HepG2 (cell line): ENCODE results near the gene UBR3. TPM values are rescaled to one million over a fixed set of nuclear protein-coding genes. Genes with fewer than 3 reads are reported as not detected.

Experiments used
- ATAC-seq: fragments of 200-7000 bp; cut with Tn5 transposase; 3 replicates; pipeline ENCODE4 v1.9.1; 2020; ENCODE audit warnings: mild to moderate bottlenecking, moderate library complexity
- BruUV-seq: library from RNA; stranded (reverse); fragments of 400-500 nt; replicated peaks from 2 replicates; lab custom pipeline; 2021; lab: Mats Ljungman, UMichigan
- CTCF ChIA-PET: fragments of 300-600 bp; formaldehyde crosslinking; extraction: SDS; loops from one replicate; lab custom pipeline; 2021; ENCODE audit warnings: low total read pairs, inconsistent platforms, low intra/inter-chr PET ratio; lab: Yijun Ruan, JAX
- POLR2A ChIA-PET: fragments of 350-600 bp; sonication (Branson Sonifier 250); formaldehyde crosslinking; loops from one replicate; lab custom pipeline; 2020; ENCODE audit warnings: antibody characterized with exemption, inconsistent platforms; lab: Yijun Ruan, JAX
- DNase-seq: peaks from one replicate; pipeline ENCODE4 v3.0.0-alpha.2; 2015; ENCODE audit warnings: low spot score
- FAIRE-seq: peaks from 3 replicates; lab custom pipeline; 2011; peaks lifted over from hg19 to GRCh38; lab: Jason Lieb, UNC
- H2AFZ ChIP-seq: one replicate; pipeline ENCODE4 v1.6.1; 2011; ENCODE audit warnings: low read length, inconsistent platforms
- H3K27ac ChIP-seq: fragments of 300-600 bp; 3 replicates; pipeline ENCODE4 v1.8.0; 2011; ENCODE audit warnings: mixed run types, mild to moderate bottlenecking, mixed read lengths, low read length, inconsistent platforms; ENCODE audit not compliant: insufficient read depth; ENCODE audit errors: extremely low read length
- H3K27me3 ChIP-seq, 2 experiments: fragments of 200-600 bp in 1 of 2; 2 replicates in 1 of 2; 3 replicates in 1 of 2; pipeline versions ENCODE4 v1.6.0 to v1.8.0; 2011; ENCODE audit warnings: low read length in 2 of 2, mild to moderate bottlenecking in 2 of 2, moderate library complexity in 2 of 2, inconsistent platforms in 1 of 2; ENCODE audit not compliant: insufficient read depth in 2 of 2, control insufficient read depth in 1 of 2
- H3K36me3 ChIP-seq, 2 experiments: fragments of 200-600 bp in 1 of 2; replicated peaks in 1 of 2; 2 replicates in 1 of 2; 3 replicates in 1 of 2; pipeline versions ENCODE4 v1.5.1 to v1.8.0; 2011; ENCODE audit warnings: low read length in 2 of 2, inconsistent platforms in 1 of 2; ENCODE audit not compliant: insufficient read depth in 2 of 2, control insufficient read depth in 1 of 2
- H3K4me1 ChIP-seq: 2 replicates; pipeline ENCODE4 v1.5.1; 2012; ENCODE audit warnings: low read length, inconsistent platforms; ENCODE audit not compliant: insufficient read depth
- H3K4me2 ChIP-seq: 2 replicates; pipeline ENCODE4 v1.6.0; 2011; ENCODE audit warnings: low read depth, low read length, inconsistent platforms
- H3K4me3 ChIP-seq, 3 experiments: fragments of 200-600 bp in 1 of 3; sonication (generic), shearing (Covaris generic) in 1 of 3; replicated peaks in 1 of 3; 2 replicates each; pipeline ENCODE4 v1.5.1; 2011 to 2016; ENCODE audit warnings: low read length in 3 of 3, inconsistent platforms in 2 of 3, low read depth in 2 of 3, mild to moderate bottlenecking in 2 of 3, control low read depth in 1 of 3, mixed read lengths in 1 of 3; ENCODE audit not compliant: insufficient read depth in 1 of 3
- H3K79me2 ChIP-seq: one replicate; pipeline ENCODE4 v1.6.1; 2011; ENCODE audit warnings: low read length, inconsistent platforms; ENCODE audit not compliant: insufficient read depth
- H3K9ac ChIP-seq: 2 replicates; pipeline ENCODE4 v1.6.0; 2011; ENCODE audit warnings: mild to moderate bottlenecking, low read depth, low read length, inconsistent platforms; ENCODE audit not compliant: insufficient read depth
- H3K9me3 ChIP-seq: 2 replicates; pipeline ENCODE4 v1.5.1; 2012; ENCODE audit warnings: mild to moderate bottlenecking, low read length
- H4K20me1 ChIP-seq: 2 replicates; pipeline ENCODE4 v1.6.0; 2011; ENCODE audit warnings: inconsistent platforms, mild to moderate bottlenecking, low read length, moderate library complexity; ENCODE audit not compliant: insufficient read depth
- AKAP8 ChIP-seq: sonication (generic); formaldehyde crosslinking; IDR thresholded peaks from 2 replicates; pipeline ENCODE4 v1.5.1; 2020; ENCODE audit warnings: mild to moderate bottlenecking, missing genetic modification reagents
- HNRNPK ChIP-seq: fragments of 200-400 bp; formaldehyde crosslinking; IDR thresholded peaks from 2 replicates; pipeline ENCODE4 v1.6.1; 2018; ENCODE audit warnings: low read length, low read depth, moderate library complexity, mild to moderate bottlenecking; ENCODE audit not compliant: poor library complexity, severe bottlenecking
- PAX8 ChIP-seq: sonication (generic); formaldehyde crosslinking; IDR thresholded peaks from 2 replicates; pipeline ENCODE4 v1.8.0; 2022; ENCODE audit warnings: mild to moderate bottlenecking, missing genetic modification reagents, borderline replicate concordance
- RAD21 ChIP-seq: fragments of 450-650 bp; formaldehyde crosslinking; IDR thresholded peaks from 2 replicates; pipeline ENCODE4 v1.5.0; 2020; ENCODE audit warnings: mild to moderate bottlenecking
- RFX3 ChIP-seq: IDR thresholded peaks from 2 replicates; pipeline ENCODE4 v1.6.1; 2016; ENCODE audit warnings: missing biosample characterization, missing genetic modification reagents
- SCMH1 ChIP-seq: sonication (generic); formaldehyde crosslinking; IDR thresholded peaks from 2 replicates; pipeline ENCODE4 v1.9.0; 2021; ENCODE audit warnings: missing genetic modification reagents, mild to moderate bottlenecking, borderline replicate concordance
- SETDB1 ChIP-seq: sonication (generic); formaldehyde crosslinking; IDR thresholded peaks from 2 replicates; pipeline ENCODE4 v1.5.1; 2020; ENCODE audit warnings: missing genetic modification reagents, mild to moderate bottlenecking, borderline replicate concordance
- SMC3 ChIP-seq: IDR thresholded peaks from 2 replicates; pipeline ENCODE4 v1.6.1; 2011; ENCODE audit warnings: low read length, improper control_type of control experiment
- SNRNP70 ChIP-seq: fragments of 200-400 bp; formaldehyde crosslinking; IDR thresholded peaks from 2 replicates; pipeline ENCODE4 v1.6.1; 2017; ENCODE audit warnings: mild to moderate bottlenecking, low read depth, low read length, moderate library complexity
- SRSF4 ChIP-seq: fragments of 200-400 bp; formaldehyde crosslinking; IDR thresholded peaks from one replicate; pipeline ENCODE4 v1.6.1; 2018; ENCODE audit warnings: mild to moderate bottlenecking, low read depth, low read length, moderate library complexity; ENCODE audit not compliant: poor library complexity, severe bottlenecking
- STAG1 ChIP-seq: sonication (generic); formaldehyde crosslinking; IDR thresholded peaks from 2 replicates; pipeline ENCODE4 v1.4.0; 2020; ENCODE audit warnings: missing genetic modification reagents
- ZFP37 ChIP-seq: sonication (generic); formaldehyde crosslinking; IDR thresholded peaks from 2 replicates; pipeline ENCODE4 v1.4.0; 2020; ENCODE audit warnings: missing genetic modification reagents, borderline replicate concordance
- ZNF3 ChIP-seq: IDR thresholded peaks from 2 replicates; pipeline ENCODE4 v1.7.0; 2017; ENCODE audit warnings: inconsistent platforms
- ZNF484 ChIP-seq: sonication (generic); formaldehyde crosslinking; IDR thresholded peaks from 2 replicates; pipeline ENCODE4 v1.5.1; 2020; ENCODE audit warnings: mild to moderate bottlenecking, low read depth, missing genetic modification reagents, borderline replicate concordance
- ZNF773 ChIP-seq: sonication (generic); formaldehyde crosslinking; IDR thresholded peaks from 2 replicates; pipeline ENCODE4 v1.4.0; 2020; ENCODE audit warnings: missing genetic modification reagents, borderline replicate concordance
- ZNF780A ChIP-seq: sonication (generic); formaldehyde crosslinking; IDR thresholded peaks from 2 replicates; pipeline ENCODE4 v1.8.0; 2022; ENCODE audit warnings: mild to moderate bottlenecking, missing genetic modification reagents, moderate library complexity
- ZNF879 ChIP-seq: sonication (generic); formaldehyde crosslinking; IDR thresholded peaks from 2 replicates; pipeline ENCODE4 v1.8.1; 2023; ENCODE audit warnings: missing genetic modification reagents
- ZSCAN29 ChIP-seq: sonication (generic); formaldehyde crosslinking; conservative IDR thresholded peaks from 2 replicates; pipeline ENCODE4 v1.4.0; 2020; ENCODE audit warnings: mild to moderate bottlenecking, missing genetic modification reagents
- in situ Hi-C: cut with HindIII; loops from 2 replicates; pipeline ENCODE4 v1.10.0; 2017; ENCODE audit warnings: low pct_unique_long_range_greater_than_20kb; ENCODE audit not compliant: extremely low pct_ligation_motif_present
- intact Hi-C: fragments of 100-400 bp; cut with micrococcal nuclease; formaldehyde crosslinking; loops from one replicate; pipeline ENCODE4 v1.10.0; 2022; ENCODE audit not compliant: unreplicated experiment
- polyA plus RNA-seq, 8 experiments: library from polyadenylated mRNA; depleted of rRNA in 3 of 8; stranded (reverse) in 7 of 8; unstranded in 1 of 8; fragments of >200 nt; fragmentation: Illumina TruSeq in 4 of 8; extraction: Trizol in 4 of 8; gene quantifications; 2 replicates each; pipeline versions ENCODE4 v1.2.1 to v1.2.3, GENCODE V29; 2011 to 2016; ENCODE audit warnings: low read depth in 4 of 8, missing spikeins in 1 of 8, mixed read lengths in 1 of 8; ENCODE audit not compliant: insufficient read depth in 1 of 8
- total RNA-seq, 5 experiments: library from RNA; depleted of rRNA; stranded (reverse); fragments of >200 nt; fragmentation: Illumina TruSeq; extraction: Trizol; gene quantifications; 2 replicates each; pipeline ENCODE4 v1.2.3, GENCODE V29; 2016; ENCODE audit warnings: low read depth in 1 of 5
- TF ChIP-seq, protein P1 (sequence below): sonication (generic); formaldehyde crosslinking; IDR thresholded peaks from 2 replicates; pipeline ENCODE4 v1.4.0; 2020; ENCODE audit warnings: missing genetic modification reagents
- TF ChIP-seq, protein P2 (sequence below): sonication (generic); formaldehyde crosslinking; IDR thresholded peaks from 2 replicates; pipeline ENCODE4 v1.5.0; 2020; ENCODE audit warnings: mild to moderate bottlenecking, missing genetic modification reagents, moderate library complexity

The UBR3 gene
- total and polyA plus RNA-seq, 2 of the 13 experiments (the other 11 are each of a cell fraction or from before 2014, with no cell fraction given), result 15.1 to 28.0 TPM

DNA sequence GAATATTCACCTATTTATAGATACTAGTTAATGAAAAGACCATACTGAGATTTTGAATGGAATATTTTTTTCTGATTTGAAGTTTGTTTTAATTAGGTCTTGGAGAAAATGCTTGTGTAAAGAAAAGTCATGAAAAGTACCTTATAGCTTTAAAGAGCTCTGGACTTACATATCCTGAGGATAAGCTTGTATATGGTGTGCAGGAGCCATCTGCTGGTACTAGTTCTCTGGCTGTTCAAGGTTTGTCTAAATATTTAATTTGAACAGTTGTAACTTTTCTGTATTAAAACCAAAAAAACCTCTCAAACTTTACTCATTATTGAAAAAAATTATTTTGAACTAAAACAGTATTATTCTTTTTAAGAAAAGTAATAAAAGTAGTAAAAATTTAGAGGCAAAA, 50.1 kb downstream of the UBR3 start:
- peaks cover 3 to 13% of the 10 kb centered on the region in 2 experiments; a peak in 4 of 5 replicates for H3K36me3 ChIP-seq
- no peaks in the 10 kb centered on the region for H3K79me2 ChIP-seq
- ChIA-PET CTCF (interaction anchor here (2.4 kb wide), 1 partner anchor 52 kb away, joined by 15 read pairs; the partner anchor contains the start of gene METTL5), POLR2A (no interaction called here)
- BruUV-seq, result no TSS peak
- H4K20me1 ChIP-seq, result no peaks in the 10 kb centered on the region
- no peaks in the 10 kb centered on the region for H3K9me3 ChIP-seq
- in situ Hi-C loops (no loop called here), intact Hi-C loops (loop anchor here (1.0 kb wide), 1 partner anchor 50 kb away; the partner anchor contains the start of gene UBR3)
- peak; percentile 72 for ATAC-seq
- no peaks in the 10 kb centered on the region for H3K4me1 ChIP-seq
- no peak overlapping the region for H3K4me2 ChIP-seq
- no peak overlapping the region for H3K9ac ChIP-seq
- peak; percentile 31 for DNase-seq
- no peak overlapping the region for H3K27ac ChIP-seq
- H3K27me3 ChIP-seq, result no peaks in the 10 kb centered on the region
- no peak overlapping the region for H2AFZ ChIP-seq
- no peak for FAIRE-seq
- H3K4me3 ChIP-seq, result no peak overlapping the region
- TF ChIP-seq SNRNP70, result no peak
- TF ChIP-seq PAX8 (CRISPR knock-in tag), result no peak
- TF ChIP-seq SRSF4, result no peak
- TF ChIP-seq, protein P1, sequence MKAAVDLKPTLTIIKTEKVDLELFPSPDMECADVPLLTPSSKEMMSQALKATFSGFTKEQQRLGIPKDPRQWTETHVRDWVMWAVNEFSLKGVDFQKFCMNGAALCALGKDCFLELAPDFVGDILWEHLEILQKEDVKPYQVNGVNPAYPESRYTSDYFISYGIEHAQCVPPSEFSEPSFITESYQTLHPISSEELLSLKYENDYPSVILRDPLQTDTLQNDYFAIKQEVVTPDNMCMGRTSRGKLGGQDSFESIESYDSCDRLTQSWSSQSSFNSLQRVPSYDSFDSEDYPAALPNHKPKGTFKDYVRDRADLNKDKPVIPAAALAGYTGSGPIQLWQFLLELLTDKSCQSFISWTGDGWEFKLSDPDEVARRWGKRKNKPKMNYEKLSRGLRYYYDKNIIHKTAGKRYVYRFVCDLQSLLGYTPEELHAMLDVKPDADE (CRISPR knock-in tag), result no peak
- TF ChIP-seq ZNF484, result no peak
- no peak for TF ChIP-seq HNRNPK
- TF ChIP-seq SCMH1 (CRISPR knock-in tag), result no peak
- TF ChIP-seq ZSCAN29 (CRISPR knock-in tag), result no peak
- TF ChIP-seq ZFP37 (CRISPR knock-in tag), result no peak
- no peak for TF ChIP-seq SETDB1
- TF ChIP-seq ZNF3 (CRISPR knock-in tag), result no peak
- TF ChIP-seq, protein P2, sequence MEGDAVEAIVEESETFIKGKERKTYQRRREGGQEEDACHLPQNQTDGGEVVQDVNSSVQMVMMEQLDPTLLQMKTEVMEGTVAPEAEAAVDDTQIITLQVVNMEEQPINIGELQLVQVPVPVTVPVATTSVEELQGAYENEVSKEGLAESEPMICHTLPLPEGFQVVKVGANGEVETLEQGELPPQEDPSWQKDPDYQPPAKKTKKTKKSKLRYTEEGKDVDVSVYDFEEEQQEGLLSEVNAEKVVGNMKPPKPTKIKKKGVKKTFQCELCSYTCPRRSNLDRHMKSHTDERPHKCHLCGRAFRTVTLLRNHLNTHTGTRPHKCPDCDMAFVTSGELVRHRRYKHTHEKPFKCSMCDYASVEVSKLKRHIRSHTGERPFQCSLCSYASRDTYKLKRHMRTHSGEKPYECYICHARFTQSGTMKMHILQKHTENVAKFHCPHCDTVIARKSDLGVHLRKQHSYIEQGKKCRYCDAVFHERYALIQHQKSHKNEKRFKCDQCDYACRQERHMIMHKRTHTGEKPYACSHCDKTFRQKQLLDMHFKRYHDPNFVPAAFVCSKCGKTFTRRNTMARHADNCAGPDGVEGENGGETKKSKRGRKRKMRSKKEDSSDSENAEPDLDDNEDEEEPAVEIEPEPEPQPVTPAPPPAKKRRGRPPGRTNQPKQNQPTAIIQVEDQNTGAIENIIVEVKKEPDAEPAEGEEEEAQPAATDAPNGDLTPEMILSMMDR (CRISPR knock-in tag), result peak; percentile 52
- peak; percentile 68 for TF ChIP-seq STAG1 (CRISPR knock-in tag)
- TF ChIP-seq ZNF773 (CRISPR knock-in tag), result no peak
- peak; percentile 44; the same call in 1 of the 2 replicates for TF ChIP-seq SMC3
- 0 out of 2 replicates have a peak, but pooled peaks have one; percentile 19 for TF ChIP-seq RAD21
- no peak for TF ChIP-seq ZNF879 (CRISPR knock-in tag)
- TF ChIP-seq ZNF780A (CRISPR knock-in tag), result no peak
- no peak for TF ChIP-seq RFX3 (CRISPR knock-in tag)
- no peak for TF ChIP-seq AKAP8 (CRISPR knock-in tag)
